HepG2 (cell line): ENCODE results near the gene SLC29A2. TPM values are rescaled to one million over a fixed set of nuclear protein-coding genes. Genes with fewer than 3 reads are reported as not detected.
A peak's percentile ranks its signal among the peaks of the same experiment; 100 is the strongest.

Source experiments
- GLI4 ChIP-seq: sonication (generic); formaldehyde crosslinking; IDR thresholded peaks from 2 replicates; pipeline ENCODE4 v1.5.1; 2020; ENCODE audit warnings: missing genetic modification reagents, mild to moderate bottlenecking, moderate library complexity, borderline replicate concordance
- HMG20A ChIP-seq: IDR thresholded peaks from 2 replicates; pipeline ENCODE4 v1.6.1; 2016; ENCODE audit warnings: borderline replicate concordance
- MTF1 ChIP-seq: sonication (generic); formaldehyde crosslinking; IDR thresholded peaks from 2 replicates; pipeline ENCODE4 v1.5.0; 2020; ENCODE audit warnings: missing genetic modification reagents
- ZNF562 ChIP-seq: sonication (generic); formaldehyde crosslinking; IDR thresholded peaks from 2 replicates; pipeline ENCODE4 v1.8.0; 2022; ENCODE audit warnings: missing genetic modification reagents, borderline replicate concordance
- ZNF589 ChIP-seq: sonication (generic); formaldehyde crosslinking; conservative IDR thresholded peaks from 2 replicates; pipeline ENCODE4 v1.8.0; 2022; ENCODE audit warnings: mild to moderate bottlenecking, moderate library complexity, missing genetic modification reagents
- ZNF841 ChIP-seq: sonication (generic); formaldehyde crosslinking; IDR thresholded peaks from 2 replicates; pipeline ENCODE4 v1.8.1; 2023; ENCODE audit warnings: missing genetic modification reagents, borderline replicate concordance
- polyA plus RNA-seq, 8 experiments: library from polyadenylated mRNA; depleted of rRNA in 3 of 8; stranded (reverse) in 7 of 8; unstranded in 1 of 8; fragments of >200 nt; fragmentation: Illumina TruSeq in 4 of 8; extraction: Trizol in 4 of 8; gene quantifications; 2 replicates each; pipeline versions ENCODE4 v1.2.1 to v1.2.3, GENCODE V29; 2011 to 2016; ENCODE audit warnings: low read depth in 4 of 8, missing spikeins in 1 of 8, mixed read lengths in 1 of 8; ENCODE audit not compliant: insufficient read depth in 1 of 8
- total RNA-seq, 5 experiments: library from RNA; depleted of rRNA; stranded (reverse); fragments of >200 nt; fragmentation: Illumina TruSeq; extraction: Trizol; gene quantifications; 2 replicates each; pipeline ENCODE4 v1.2.3, GENCODE V29; 2016; ENCODE audit warnings: low read depth in 1 of 5
- TF ChIP-seq, protein P1 (sequence below): IDR thresholded peaks from 2 replicates; pipeline ENCODE4 v1.6.1; 2016; ENCODE audit warnings: missing genetic modification reagents, missing compliant biosample characterization
- TF ChIP-seq, protein P2 (sequence below): sonication (generic); formaldehyde crosslinking; IDR thresholded peaks from 2 replicates; pipeline ENCODE4 v1.4.0; 2020; ENCODE audit warnings: missing genetic modification reagents
- TF ChIP-seq, protein P3 (sequence below): fragments of 450-650 bp; IDR thresholded peaks from 2 replicates; pipeline ENCODE4 v1.6.1; 2017
- TF ChIP-seq, protein P4 (sequence below): sonication (generic); formaldehyde crosslinking; IDR thresholded peaks from 2 replicates; pipeline ENCODE4 v1.5.0; 2020; ENCODE audit warnings: mild to moderate bottlenecking, missing genetic modification reagents, moderate library complexity

The SLC29A2 gene
- total and polyA plus RNA-seq, 2 of the 13 experiments (the other 11 are each of a cell fraction or from before 2014, with no cell fraction given) = 0.63 to 0.66 TPM

DNA sequence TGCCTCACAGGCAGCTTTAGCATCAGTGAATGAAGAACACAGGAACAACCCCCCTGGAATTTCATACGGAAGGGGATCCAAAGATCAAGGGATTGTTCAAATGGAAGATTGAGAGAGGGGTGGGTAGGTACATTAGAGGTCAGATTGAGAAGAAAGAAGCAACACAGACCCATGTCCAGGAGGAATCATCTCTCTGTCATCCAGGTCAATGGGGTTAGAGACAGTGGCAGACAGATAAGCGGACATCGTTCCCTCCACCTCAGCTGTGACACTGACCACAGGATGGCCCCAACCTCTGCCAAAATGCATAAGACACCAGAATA is 47.4 kb upstream of the SLC29A2 start (continued):
- TF ChIP-seq ZNF562 (CRISPR knock-in tag) (no peak), MTF1 (CRISPR knock-in tag) (no peak), GLI4 (CRISPR knock-in tag) (no peak), HMG20A (CRISPR knock-in tag) (no peak), ZNF589 (no peak), ZNF841 (0 out of 2 replicates have a peak, but pooled peaks have one; percentile 2)
- TF ChIP-seq, protein P1, sequence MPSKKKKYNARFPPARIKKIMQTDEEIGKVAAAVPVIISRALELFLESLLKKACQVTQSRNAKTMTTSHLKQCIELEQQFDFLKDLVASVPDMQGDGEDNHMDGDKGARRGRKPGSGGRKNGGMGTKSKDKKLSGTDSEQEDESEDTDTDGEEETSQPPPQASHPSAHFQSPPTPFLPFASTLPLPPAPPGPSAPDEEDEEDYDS (CRISPR knock-in tag) = no peak
- TF ChIP-seq, protein P2, sequence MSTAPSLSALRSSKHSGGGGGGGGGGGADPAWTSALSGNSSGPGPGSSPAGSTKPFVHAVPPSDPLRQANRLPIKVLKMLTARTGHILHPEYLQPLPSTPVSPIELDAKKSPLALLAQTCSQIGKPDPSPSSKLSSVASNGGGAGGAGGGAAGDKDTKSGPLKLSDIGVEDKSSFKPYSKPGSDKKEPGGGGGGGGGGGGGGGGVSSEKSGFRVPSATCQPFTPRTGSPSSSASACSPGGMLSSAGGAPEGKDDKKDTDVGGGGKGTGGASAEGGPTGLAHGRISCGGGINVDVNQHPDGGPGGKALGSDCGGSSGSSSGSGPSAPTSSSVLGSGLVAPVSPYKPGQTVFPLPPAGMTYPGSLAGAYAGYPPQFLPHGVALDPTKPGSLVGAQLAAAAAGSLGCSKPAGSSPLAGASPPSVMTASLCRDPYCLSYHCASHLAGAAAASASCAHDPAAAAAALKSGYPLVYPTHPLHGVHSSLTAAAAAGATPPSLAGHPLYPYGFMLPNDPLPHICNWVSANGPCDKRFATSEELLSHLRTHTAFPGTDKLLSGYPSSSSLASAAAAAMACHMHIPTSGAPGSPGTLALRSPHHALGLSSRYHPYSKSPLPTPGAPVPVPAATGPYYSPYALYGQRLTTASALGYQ (CRISPR knock-in tag) = no peak
- TF ChIP-seq, protein P3, sequence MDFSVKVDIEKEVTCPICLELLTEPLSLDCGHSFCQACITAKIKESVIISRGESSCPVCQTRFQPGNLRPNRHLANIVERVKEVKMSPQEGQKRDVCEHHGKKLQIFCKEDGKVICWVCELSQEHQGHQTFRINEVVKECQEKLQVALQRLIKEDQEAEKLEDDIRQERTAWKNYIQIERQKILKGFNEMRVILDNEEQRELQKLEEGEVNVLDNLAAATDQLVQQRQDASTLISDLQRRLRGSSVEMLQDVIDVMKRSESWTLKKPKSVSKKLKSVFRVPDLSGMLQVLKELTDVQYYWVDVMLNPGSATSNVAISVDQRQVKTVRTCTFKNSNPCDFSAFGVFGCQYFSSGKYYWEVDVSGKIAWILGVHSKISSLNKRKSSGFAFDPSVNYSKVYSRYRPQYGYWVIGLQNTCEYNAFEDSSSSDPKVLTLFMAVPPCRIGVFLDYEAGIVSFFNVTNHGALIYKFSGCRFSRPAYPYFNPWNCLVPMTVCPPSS = no peak
- TF ChIP-seq, protein P4, sequence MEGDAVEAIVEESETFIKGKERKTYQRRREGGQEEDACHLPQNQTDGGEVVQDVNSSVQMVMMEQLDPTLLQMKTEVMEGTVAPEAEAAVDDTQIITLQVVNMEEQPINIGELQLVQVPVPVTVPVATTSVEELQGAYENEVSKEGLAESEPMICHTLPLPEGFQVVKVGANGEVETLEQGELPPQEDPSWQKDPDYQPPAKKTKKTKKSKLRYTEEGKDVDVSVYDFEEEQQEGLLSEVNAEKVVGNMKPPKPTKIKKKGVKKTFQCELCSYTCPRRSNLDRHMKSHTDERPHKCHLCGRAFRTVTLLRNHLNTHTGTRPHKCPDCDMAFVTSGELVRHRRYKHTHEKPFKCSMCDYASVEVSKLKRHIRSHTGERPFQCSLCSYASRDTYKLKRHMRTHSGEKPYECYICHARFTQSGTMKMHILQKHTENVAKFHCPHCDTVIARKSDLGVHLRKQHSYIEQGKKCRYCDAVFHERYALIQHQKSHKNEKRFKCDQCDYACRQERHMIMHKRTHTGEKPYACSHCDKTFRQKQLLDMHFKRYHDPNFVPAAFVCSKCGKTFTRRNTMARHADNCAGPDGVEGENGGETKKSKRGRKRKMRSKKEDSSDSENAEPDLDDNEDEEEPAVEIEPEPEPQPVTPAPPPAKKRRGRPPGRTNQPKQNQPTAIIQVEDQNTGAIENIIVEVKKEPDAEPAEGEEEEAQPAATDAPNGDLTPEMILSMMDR (CRISPR knock-in tag) = no peak
